Suprapubic skin (tissue), 3 donors: Measurements from ENCODE around the gene ENTREP1.

ENCODE experiments used
- CTCF ChIP-seq, 2 donors: fragments of 200-600 bp in 1 of 2; fragments of 450-650 bp in 1 of 2; sonication (generic) in 1 of 2; IDR thresholded peaks; one replicate each; pipeline ENCODE4 v1.5.1; 2016 to 2019; ENCODE audit warnings: antibody characterized with exemption in 2 of 2, mild to moderate bottlenecking in 1 of 2, moderate library complexity in 1 of 2
- POLR2A ChIP-seq, 2 donors: fragments of 450-650 bp; IDR thresholded peaks; one replicate each; pipeline ENCODE4 v1.6.1; 2017; ENCODE audit warnings: antibody characterized with exemption in 2 of 2, mild to moderate bottlenecking in 2 of 2, moderate library complexity in 2 of 2

- TF ChIP-seq POLR2A (IDR thresholded peaks at IDR 0.05) (no peak), CTCF (IDR thresholded peaks at IDR 0.05) (no peak)
These were observed 86.2 kb downstream of the ENTREP1 start for GRCh38 chr9:69411246-69411645.
